GM18511 (cell line): ENCODE measurements around the gene LMLN.
"Not testable (repeated sequence)": the region's sequence is repeated elsewhere in the genome, so short reads cannot be mapped to it uniquely, and the experiment has no call there.

ENCODE experiments used
- ATAC-seq: cut with Tn5 transposase; IDR thresholded peaks from one replicate; pipeline ENCODE4 v1.9.1; 2021; ENCODE audit warnings: mild to moderate bottlenecking, moderate library complexity; ENCODE audit not compliant: unreplicated experiment

LMLN gene

GRCh38 chr3:197956626-197956988 lies 3.4 kb upstream of the LMLN start:
- ATAC-seq = no peak

GRCh38 chr3:197957790-197958133 lies 2.3 kb upstream of the LMLN start:
- ATAC-seq = no peak

GRCh38 chr3:197958346-197958745 lies 1.7 kb upstream of the LMLN start:
- no peak for ATAC-seq

GRCh38 chr3:197958848-197959247 lies 1.2 kb upstream of the LMLN start:
- not testable (repeated sequence) for ATAC-seq

- no peak for ATAC-seq
Measured at GRCh38 chr3:197959500-197959890, 522 bp upstream of the LMLN start.

GRCh38 chr3:197960694-197961581 lies 921 bp downstream of the LMLN start:
- ATAC-seq = no peak

- ATAC-seq = no peak
Measured at GRCh38 chr3:197961582-197961945, 1.5 kb downstream of the LMLN start.

- no peak for ATAC-seq
Measured at GRCh38 chr3:197963019-197963637, 3.1 kb downstream of the LMLN start.

- not testable (repeated sequence) for ATAC-seq
Measured at GRCh38 chr3:197967337-197967989, 7.4 kb downstream of the LMLN start.

- no peak for ATAC-seq
Measured at GRCh38 chr3:197970588-197970987, 10.6 kb downstream of the LMLN start.

- ATAC-seq = no peak
Measured at GRCh38 chr3:197974016-197974415, 14.0 kb downstream of the LMLN start.

GRCh38 chr3:197975311-197975710 lies 15.3 kb downstream of the LMLN start:
- ATAC-seq = no peak

- no peak for ATAC-seq
Measured at GRCh38 chr3:197983076-197983475, 23.1 kb downstream of the LMLN start.

GRCh38 chr3:197989651-197990050 lies 29.6 kb downstream of the LMLN start:
- no peak for ATAC-seq

GRCh38 chr3:197994736-197995135 lies 34.7 kb downstream of the LMLN start:
- no peak for ATAC-seq

GRCh38 chr3:197996855-197997254 lies 36.8 kb downstream of the LMLN start:
- ATAC-seq = no peak

- ATAC-seq = no peak
Measured at GRCh38 chr3:197997936-197998335, 37.9 kb downstream of the LMLN start.

- ATAC-seq = no peak
Measured at GRCh38 chr3:198017090-198017489, 57.1 kb downstream of the LMLN start.

- ATAC-seq = no peak
Measured at GRCh38 chr3:198018416-198018815, 58.4 kb downstream of the LMLN start.

- no peak for ATAC-seq
Measured at GRCh38 chr3:198019115-198019514, 59.1 kb downstream of the LMLN start.

- ATAC-seq = no peak
Measured at GRCh38 chr3:198021320-198021719, 61.3 kb downstream of the LMLN start.

GRCh38 chr3:198022604-198023003 lies 62.6 kb downstream of the LMLN start:
- no peak for ATAC-seq
